HepG2 (cell line): Measurements from ENCODE around the gene NEURL1. TPM values are rescaled to one million over a fixed set of nuclear protein-coding genes. Genes with fewer than 3 reads are reported as not detected.

ENCODE experiments used
- CENPBD1 ChIP-seq: sonication (generic); formaldehyde crosslinking; IDR thresholded peaks from 2 replicates; pipeline ENCODE4 v1.8.0; 2022; ENCODE audit warnings: missing genetic modification reagents, low read depth, mild to moderate bottlenecking, borderline replicate concordance
- ERF ChIP-seq: IDR thresholded peaks from 2 replicates; pipeline ENCODE4 v1.6.1; 2018; ENCODE audit warnings: missing biosample characterization, missing genetic modification reagents
- FOXM1 ChIP-seq: sonication (generic); formaldehyde crosslinking; IDR thresholded peaks from 2 replicates; pipeline ENCODE4 v1.5.0; 2020; ENCODE audit warnings: missing genetic modification reagents
- GTF3A ChIP-seq: sonication (generic); formaldehyde crosslinking; conservative IDR thresholded peaks from 2 replicates; pipeline ENCODE4 v1.4.0; 2020; ENCODE audit warnings: mild to moderate bottlenecking, missing genetic modification reagents
- HNF4A ChIP-seq: sonication (generic); formaldehyde crosslinking; IDR thresholded peaks from 2 replicates; pipeline ENCODE4 v1.4.0; 2020; ENCODE audit warnings: missing genetic modification reagents
- ISX ChIP-seq: sonication (generic); formaldehyde crosslinking; conservative IDR thresholded peaks from 2 replicates; pipeline ENCODE4 v1.5.0; 2020; ENCODE audit warnings: missing genetic modification reagents
- KLF9 ChIP-seq: IDR thresholded peaks from 2 replicates; pipeline ENCODE4 v1.6.1; 2016; ENCODE audit warnings: low read depth
- NFKB2 ChIP-seq: sonication (generic); formaldehyde crosslinking; IDR thresholded peaks from 2 replicates; pipeline ENCODE4 v1.4.0; 2020; ENCODE audit warnings: missing genetic modification reagents, borderline replicate concordance
- NPAS2 ChIP-seq: sonication (generic); formaldehyde crosslinking; IDR thresholded peaks from 2 replicates; pipeline ENCODE4 v1.8.0; 2022; ENCODE audit warnings: mild to moderate bottlenecking, missing genetic modification reagents, borderline replicate concordance
- PATZ1 ChIP-seq: sonication (generic); formaldehyde crosslinking; IDR thresholded peaks from 2 replicates; pipeline ENCODE4 v1.4.0; 2020; ENCODE audit warnings: missing genetic modification reagents
- SMYD3 ChIP-seq: sonication (generic); formaldehyde crosslinking; IDR thresholded peaks from 2 replicates; pipeline ENCODE4 v1.8.1; 2023; ENCODE audit warnings: mild to moderate bottlenecking, missing genetic modification reagents
- TEAD2 ChIP-seq: sonication (generic); formaldehyde crosslinking; IDR thresholded peaks from 2 replicates; pipeline ENCODE4 v1.9.0; 2021; ENCODE audit warnings: missing genetic modification reagents
- THRA ChIP-seq: sonication (generic); formaldehyde crosslinking; IDR thresholded peaks from 2 replicates; pipeline ENCODE4 v1.4.0; 2020; ENCODE audit warnings: missing genetic modification reagents, borderline replicate concordance
- ZBTB37 ChIP-seq: sonication (generic); formaldehyde crosslinking; IDR thresholded peaks from 2 replicates; pipeline ENCODE4 v1.4.0; 2020; ENCODE audit warnings: mild to moderate bottlenecking, missing genetic modification reagents
- ZNF251 ChIP-seq: sonication (generic); formaldehyde crosslinking; IDR thresholded peaks from 2 replicates; pipeline ENCODE4 v1.9.0; 2021; ENCODE audit warnings: mild to moderate bottlenecking, missing genetic modification reagents
- ZNF260 ChIP-seq: sonication (generic); formaldehyde crosslinking; IDR thresholded peaks from 2 replicates; pipeline ENCODE4 v1.4.0; 2020; ENCODE audit warnings: missing genetic modification reagents, low read depth, mild to moderate bottlenecking, borderline replicate concordance
- ZNF597 ChIP-seq: sonication (generic); formaldehyde crosslinking; IDR thresholded peaks from 2 replicates; pipeline ENCODE4 v1.5.0; 2020; ENCODE audit warnings: missing genetic modification reagents
- ZNF629 ChIP-seq: sonication (generic); formaldehyde crosslinking; conservative IDR thresholded peaks from 2 replicates; pipeline ENCODE4 v1.5.0; 2020; ENCODE audit warnings: missing genetic modification reagents
- ZNF704 ChIP-seq: sonication (generic); formaldehyde crosslinking; IDR thresholded peaks from 2 replicates; pipeline ENCODE4 v1.8.1; 2023; ENCODE audit warnings: mild to moderate bottlenecking, inconsistent platforms, moderate library complexity, missing genetic modification reagents, borderline replicate concordance
- ZNF790 ChIP-seq: sonication (generic); formaldehyde crosslinking; IDR thresholded peaks from 2 replicates; pipeline ENCODE4 v1.8.0; 2022; ENCODE audit warnings: missing genetic modification reagents, mild to moderate bottlenecking, borderline replicate concordance
- ZNF879 ChIP-seq: sonication (generic); formaldehyde crosslinking; IDR thresholded peaks from 2 replicates; pipeline ENCODE4 v1.8.1; 2023; ENCODE audit warnings: missing genetic modification reagents
- ZNF891 ChIP-seq: sonication (generic); formaldehyde crosslinking; IDR thresholded peaks from 2 replicates; pipeline ENCODE4 v1.5.0; 2020; ENCODE audit warnings: mild to moderate bottlenecking, missing genetic modification reagents
- ZSCAN21 ChIP-seq: sonication (generic); formaldehyde crosslinking; IDR thresholded peaks from 2 replicates; pipeline ENCODE4 v1.8.0; 2022; ENCODE audit warnings: mild to moderate bottlenecking, missing genetic modification reagents, moderate library complexity, borderline replicate concordance
- polyA plus RNA-seq, 8 experiments: library from polyadenylated mRNA; depleted of rRNA in 3 of 8; stranded (reverse) in 7 of 8; unstranded in 1 of 8; fragments of >200 nt; fragmentation: Illumina TruSeq in 4 of 8; extraction: Trizol in 4 of 8; gene quantifications; 2 replicates each; pipeline versions ENCODE4 v1.2.1 to v1.2.3, GENCODE V29; 2011 to 2016; ENCODE audit warnings: low read depth in 4 of 8, missing spikeins in 1 of 8, mixed read lengths in 1 of 8; ENCODE audit not compliant: insufficient read depth in 1 of 8
- total RNA-seq, 5 experiments: library from RNA; depleted of rRNA; stranded (reverse); fragments of >200 nt; fragmentation: Illumina TruSeq; extraction: Trizol; gene quantifications; 2 replicates each; pipeline ENCODE4 v1.2.3, GENCODE V29; 2016; ENCODE audit warnings: low read depth in 1 of 5

The NEURL1 gene
- total and polyA plus RNA-seq, 2 of the 13 experiments (the other 11 are each of a cell fraction or from before 2014, with no cell fraction given): not detected

GRCh38 chr10:103578782-103579382 lies 85.4 kb downstream of the NEURL1 start (continued):
- TF ChIP-seq ZSCAN21 (CRISPR knock-in tag): no peak
- TF ChIP-seq ZNF597 (CRISPR knock-in tag): no peak
- TF ChIP-seq HNF4A: no peak
- no peak for TF ChIP-seq ZNF704
- no peak for TF ChIP-seq TEAD2
- TF ChIP-seq CENPBD1 (CRISPR knock-in tag): no peak
- TF ChIP-seq ZNF251: no peak
- TF ChIP-seq ZNF260 (CRISPR knock-in tag): no peak
- no peak for TF ChIP-seq GTF3A (CRISPR knock-in tag)
- no peak for TF ChIP-seq ZBTB37 (CRISPR knock-in tag)
- TF ChIP-seq THRA (CRISPR knock-in tag): peak; percentile 75; the same call in 1 of the 2 replicates
- no peak for TF ChIP-seq ISX (CRISPR knock-in tag)
- no peak for TF ChIP-seq ZNF790 (CRISPR knock-in tag)
- peak; percentile 87 for TF ChIP-seq ERF (CRISPR knock-in tag)
- no peak for TF ChIP-seq ZNF879 (CRISPR knock-in tag)
- TF ChIP-seq SMYD3 (CRISPR knock-in tag): 0 out of 2 replicates have a peak, but pooled peaks have one; percentile 29
- peak; percentile 63 for TF ChIP-seq PATZ1 (CRISPR knock-in tag)
- no peak; the same call in 1 of the 2 replicates for TF ChIP-seq ZNF629 (CRISPR knock-in tag)
- TF ChIP-seq ZNF891 (CRISPR knock-in tag): no peak
- TF ChIP-seq NFKB2 (CRISPR knock-in tag): peak; percentile 32; the same call in 1 of the 2 replicates
- TF ChIP-seq NPAS2 (CRISPR knock-in tag): no peak
- TF ChIP-seq FOXM1 (CRISPR knock-in tag): no peak
- no peak for TF ChIP-seq KLF9 (CRISPR knock-in tag)
